HG03521 (cell line): Measurements from ENCODE around the gene CCNYL1.

ENCODE experiments used
- ATAC-seq: cut with Tn5 transposase; IDR thresholded peaks from one replicate; pipeline ENCODE4 v1.9.1; 2021; ENCODE audit warnings: mild to moderate bottlenecking, moderate library complexity; ENCODE audit not compliant: unreplicated experiment

The CCNYL1 gene

GRCh38 chr2:207763303-207763917 is 52.0 kb downstream of the CCNYL1 start:
- ATAC-seq, result no peak

- no peak for ATAC-seq
These were observed 52.7 kb downstream of the CCNYL1 start for GRCh38 chr2:207764096-207764630.

GRCh38 chr2:207765547-207765946 is 54.1 kb downstream of the CCNYL1 start:
- no peak for ATAC-seq

- ATAC-seq, result no peak
These were observed 54.7 kb downstream of the CCNYL1 start for GRCh38 chr2:207766041-207766551.

GRCh38 chr2:207766697-207767460 is 55.4 kb downstream of the CCNYL1 start:
- no peak for ATAC-seq

- no peak for ATAC-seq
These were observed 56.2 kb downstream of the CCNYL1 start for GRCh38 chr2:207767461-207768167.

GRCh38 chr2:207768168-207768865 is 56.9 kb downstream of the CCNYL1 start:
- peak; percentile 22 for ATAC-seq

- ATAC-seq, result peak; percentile 7
These were observed 57.6 kb downstream of the CCNYL1 start for GRCh38 chr2:207768866-207769596.

- no peak for ATAC-seq
These were observed 59.4 kb downstream of the CCNYL1 start for GRCh38 chr2:207770602-207771404.

GRCh38 chr2:207771421-207771820 is 60.0 kb downstream of the CCNYL1 start:
- no peak for ATAC-seq

GRCh38 chr2:207772081-207772843 is 60.8 kb downstream of the CCNYL1 start:
- ATAC-seq, result no peak

GRCh38 chr2:207772844-207773205 is 61.4 kb downstream of the CCNYL1 start:
- no peak for ATAC-seq

- ATAC-seq, result no peak
These were observed 64.0 kb downstream of the CCNYL1 start for GRCh38 chr2:207775473-207775872.

GRCh38 chr2:207777124-207777523 is 65.7 kb downstream of the CCNYL1 start:
- ATAC-seq, result no peak

- ATAC-seq, result no peak
These were observed 67.0 kb downstream of the CCNYL1 start for GRCh38 chr2:207778298-207778882.

- ATAC-seq, result no peak
These were observed 68.1 kb downstream of the CCNYL1 start for GRCh38 chr2:207779523-207779922.

GRCh38 chr2:207782238-207783030 is 71.0 kb downstream of the CCNYL1 start:
- no peak for ATAC-seq
